ENCODE measurements around the gene PTPRM. TPM values are rescaled to one million over a fixed set of nuclear protein-coding genes. Genes with fewer than 3 reads are reported as not detected.

The PTPRM gene
- total RNA-seq, 1 experiment from 2014 or later = 6.2 TPM

DNA sequence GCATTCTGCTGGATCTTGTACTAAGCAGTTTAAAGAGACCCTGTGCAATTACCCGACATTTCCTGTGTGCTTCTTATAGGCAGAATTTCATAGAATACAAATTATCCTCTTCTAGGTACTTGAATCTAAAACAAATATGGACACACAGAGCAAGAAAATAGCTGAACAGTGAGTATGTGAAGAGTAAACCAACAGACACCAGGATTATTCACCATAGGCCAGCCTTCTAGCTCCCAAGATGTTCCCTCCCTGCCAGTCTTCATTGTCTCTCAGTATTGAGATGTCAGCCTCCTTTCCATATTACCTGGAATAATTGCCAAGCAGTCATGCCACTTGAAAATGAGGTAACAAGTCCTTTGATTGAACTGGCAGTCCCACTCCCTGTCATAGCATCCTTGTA, 187.1 kb downstream of the PTPRM start:
- H4K91ac ChIP-seq (ENCODE audit: insufficient read length, low read depth, low read length) = no peak overlapping the region
- H2BK5ac ChIP-seq (ENCODE audit: insufficient read length, low read length) = no peak overlapping the region
- H3K79me2 ChIP-seq (ENCODE audit: insufficient read depth, low read length) = no peaks in the 10 kb centered on the region
- no CpG with 5 or more reads among the region's 1 CpG for WGBS (ENCODE audit: extremely low coverage, insufficient read length, low lambda C conversion rate)
- Mint-ChIP-seq H3K27me3 (ENCODE audit: low read depth) (no peaks in the 10 kb centered on the region), H3K4me1 (peaks cover 24 to 30% of the 10 kb centered on the region in 2 experiments), H3K9me3 (no peaks in the 10 kb centered on the region), H3K27ac (no peak overlapping the region), H3K4me3 (no peak overlapping the region), H3K36me3 (ENCODE audit: insufficient read depth in 1 of 3, low read depth in 3 of 3) (no peaks in the 10 kb centered on the region; a peak in 1 of 7 replicates)
- H2BK12ac ChIP-seq (ENCODE audit: insufficient read length, low read depth, low read length) = no peak overlapping the region
- no peak overlapping the region for H3K23ac ChIP-seq (ENCODE audit: insufficient read length, low read depth, low read length)
- H3K79me1 ChIP-seq (ENCODE audit: insufficient read depth, low read depth, low read length, poor library complexity, severe bottlenecking) = no peaks in the 10 kb centered on the region
- no peak overlapping the region for H3K27ac ChIP-seq (ENCODE audit: insufficient read length, low read depth, low read length)
- no peak overlapping the region for H3K14ac ChIP-seq (ENCODE audit: insufficient read depth, low read length)
- no peaks in the 10 kb centered on the region for H3K9me3 ChIP-seq (ENCODE audit: control insufficient read depth, low read depth, low read length)
- no peak overlapping the region for H2BK120ac ChIP-seq (ENCODE audit: low read depth, low read length, poor library complexity, severe bottlenecking)
- H3K23me2 ChIP-seq (ENCODE audit: insufficient read length, low read depth, low read length, poor library complexity, severe bottlenecking) = no peaks in the 10 kb centered on the region
- no peak overlapping the region for H4K8ac ChIP-seq (replicated peaks; ENCODE audit: insufficient read length, low read depth, low read length)
- TF ChIP-seq, protein P1, sequence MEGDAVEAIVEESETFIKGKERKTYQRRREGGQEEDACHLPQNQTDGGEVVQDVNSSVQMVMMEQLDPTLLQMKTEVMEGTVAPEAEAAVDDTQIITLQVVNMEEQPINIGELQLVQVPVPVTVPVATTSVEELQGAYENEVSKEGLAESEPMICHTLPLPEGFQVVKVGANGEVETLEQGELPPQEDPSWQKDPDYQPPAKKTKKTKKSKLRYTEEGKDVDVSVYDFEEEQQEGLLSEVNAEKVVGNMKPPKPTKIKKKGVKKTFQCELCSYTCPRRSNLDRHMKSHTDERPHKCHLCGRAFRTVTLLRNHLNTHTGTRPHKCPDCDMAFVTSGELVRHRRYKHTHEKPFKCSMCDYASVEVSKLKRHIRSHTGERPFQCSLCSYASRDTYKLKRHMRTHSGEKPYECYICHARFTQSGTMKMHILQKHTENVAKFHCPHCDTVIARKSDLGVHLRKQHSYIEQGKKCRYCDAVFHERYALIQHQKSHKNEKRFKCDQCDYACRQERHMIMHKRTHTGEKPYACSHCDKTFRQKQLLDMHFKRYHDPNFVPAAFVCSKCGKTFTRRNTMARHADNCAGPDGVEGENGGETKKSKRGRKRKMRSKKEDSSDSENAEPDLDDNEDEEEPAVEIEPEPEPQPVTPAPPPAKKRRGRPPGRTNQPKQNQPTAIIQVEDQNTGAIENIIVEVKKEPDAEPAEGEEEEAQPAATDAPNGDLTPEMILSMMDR (conservative IDR thresholded peaks at IDR 0.05) = no peak
- H3K9ac ChIP-seq (ENCODE audit: extremely low read depth, insufficient read length, low read length) = no peak overlapping the region
- no peak overlapping the region for H3K4ac ChIP-seq (ENCODE audit: low read depth, low read length)
- no peak overlapping the region for H2AK5ac ChIP-seq (ENCODE audit: insufficient read length, low read length)
- no peak overlapping the region for H2AFZ ChIP-seq (ENCODE audit: low read length)
- H3K4me2 ChIP-seq (ENCODE audit: insufficient read depth, insufficient read length, low read length) = no peak overlapping the region
- no peak overlapping the region for H3K18ac ChIP-seq (ENCODE audit: insufficient read length, low read depth, low read length)
- H2BK20ac ChIP-seq (ENCODE audit: low read depth, low read length, poor library complexity, severe bottlenecking) = no peak overlapping the region
- DNase-seq = no peak
- no peak overlapping the region for H4K5ac ChIP-seq (ENCODE audit: insufficient read length, low read depth, low read length)
- no peak overlapping the region for H3T11ph ChIP-seq (ENCODE audit: low read length)
- no peak overlapping the region for H2BK15ac ChIP-seq (ENCODE audit: low read depth, low read length)
- H4K20me1 ChIP-seq (ENCODE audit: control insufficient read depth, insufficient read depth, insufficient read length) = no peaks in the 10 kb centered on the region
- H3K27me3 ChIP-seq (ENCODE audit: insufficient read depth, low read length) = no peaks in the 10 kb centered on the region
- H3K4me1 ChIP-seq (ENCODE audit: insufficient read depth, low read length) = no peaks in the 10 kb centered on the region; the same call in 1 of the 2 replicates
- H3K56ac ChIP-seq (ENCODE audit: insufficient read length, low read depth, low read length) = no peak overlapping the region
